ELR (cell line): ENCODE measurements around the gene PTOV1.

Source experiments
- DNase-seq: peaks from one replicate; pipeline ENCODE4 v3.0.0-alpha.2; 2015; ENCODE audit warnings: low read depth

The PTOV1 gene

DNA sequence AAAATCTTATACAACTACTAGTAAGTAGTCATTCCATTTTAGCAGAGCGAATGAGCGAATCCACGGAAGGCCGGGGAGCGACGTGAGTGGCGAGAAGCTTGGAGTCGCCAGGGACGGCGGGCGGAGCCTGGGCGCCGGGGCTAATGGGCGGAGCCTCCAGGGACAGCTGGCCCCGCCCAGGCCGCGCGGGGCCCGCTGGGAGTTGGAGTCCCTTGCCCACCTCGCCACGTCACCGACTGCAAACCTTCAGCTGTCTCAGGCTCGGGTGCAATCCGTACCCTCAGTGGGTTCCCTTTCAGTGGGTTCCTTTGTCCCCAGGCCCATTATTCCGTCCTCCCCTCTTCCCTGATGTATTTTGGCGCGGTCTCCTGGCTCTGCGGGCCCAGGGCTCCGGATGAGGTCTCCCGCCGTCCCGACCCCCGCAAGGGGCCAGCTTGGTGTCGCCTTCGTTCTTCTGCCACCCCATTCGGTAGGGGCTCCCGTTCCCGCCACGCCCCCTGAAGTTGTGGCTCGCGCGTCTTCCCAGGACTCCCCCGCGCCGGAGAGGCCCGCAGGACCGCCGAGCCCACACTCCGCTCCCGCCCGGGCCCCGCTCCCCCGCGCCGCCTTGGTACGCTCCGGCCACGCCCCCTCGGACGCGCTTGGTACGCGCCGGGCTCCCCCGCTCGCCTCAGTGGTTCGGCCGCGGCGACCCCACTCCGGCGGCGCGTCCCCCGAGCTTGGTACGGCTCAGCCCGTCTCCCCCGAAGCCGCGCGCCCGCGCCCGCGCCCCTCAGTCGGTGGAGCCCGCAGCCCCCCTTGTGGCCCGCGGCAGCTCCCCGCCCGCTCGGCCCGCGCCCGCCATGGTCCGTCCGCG is at the start of gene PTOV1:
Gene PTOV1 (plus strand): TSS at position 673 of the 856 bp plus-strand sequence.
- peak; percentile 92 for DNase-seq

DNA sequence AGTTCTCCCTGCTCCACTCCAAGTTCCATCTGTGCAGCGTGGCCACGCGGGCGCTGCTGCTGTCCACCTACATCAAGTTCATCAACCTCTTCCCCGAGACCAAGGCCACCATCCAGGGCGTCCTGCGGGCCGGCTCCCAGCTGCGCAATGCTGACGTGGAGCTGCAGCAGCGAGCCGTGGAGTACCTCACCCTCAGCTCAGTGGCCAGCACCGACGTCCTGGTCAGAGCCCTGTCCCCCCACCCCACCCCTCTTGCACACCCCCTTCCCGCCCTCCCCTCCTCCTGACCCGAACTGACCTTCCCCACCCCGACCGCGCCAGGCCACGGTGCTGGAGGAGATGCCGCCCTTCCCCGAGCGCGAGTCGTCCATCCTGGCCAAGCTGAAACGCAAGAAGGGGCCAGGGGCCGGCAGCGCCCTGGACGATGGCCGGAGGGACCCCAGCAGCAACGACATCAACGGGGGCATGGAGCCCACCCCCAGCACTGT is 49.5 kb upstream of the PTOV1 start:
- DNase-seq: no peak

DNA sequence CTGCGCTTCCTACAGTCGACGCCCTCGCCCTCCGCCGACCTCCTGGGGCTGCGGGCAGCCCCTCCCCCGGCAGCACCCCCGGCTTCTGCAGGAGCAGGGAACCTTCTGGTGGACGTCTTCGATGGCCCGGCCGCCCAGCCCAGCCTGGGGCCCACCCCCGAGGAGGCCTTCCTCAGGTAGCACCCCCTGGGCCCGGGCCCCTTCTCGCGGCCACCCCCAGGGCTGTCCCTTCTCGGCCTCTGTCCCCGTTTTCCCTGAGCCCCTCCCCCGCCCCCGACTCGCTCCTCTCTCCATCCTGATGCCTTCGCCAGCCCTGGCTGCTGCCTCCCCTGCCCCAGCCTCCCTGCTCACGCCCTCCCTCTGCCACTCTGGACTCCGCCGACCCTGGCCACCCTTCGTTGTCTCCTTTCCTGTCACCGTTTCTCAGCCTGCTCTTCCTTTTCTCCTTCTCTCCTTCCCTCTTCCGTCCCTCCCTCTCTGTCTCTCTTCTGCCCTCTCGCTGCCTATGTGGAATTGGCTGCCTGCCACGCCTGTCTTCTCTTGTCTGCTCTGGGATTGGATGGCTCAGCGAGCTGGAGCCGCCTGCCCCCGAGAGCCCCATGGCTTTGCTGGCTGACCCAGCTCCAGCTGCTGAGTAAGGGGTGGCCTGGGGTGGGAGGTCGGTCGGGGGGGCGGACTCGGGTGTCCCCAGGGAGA is 48.8 kb upstream of the PTOV1 start:
- peak; percentile 30 for DNase-seq

DNA sequence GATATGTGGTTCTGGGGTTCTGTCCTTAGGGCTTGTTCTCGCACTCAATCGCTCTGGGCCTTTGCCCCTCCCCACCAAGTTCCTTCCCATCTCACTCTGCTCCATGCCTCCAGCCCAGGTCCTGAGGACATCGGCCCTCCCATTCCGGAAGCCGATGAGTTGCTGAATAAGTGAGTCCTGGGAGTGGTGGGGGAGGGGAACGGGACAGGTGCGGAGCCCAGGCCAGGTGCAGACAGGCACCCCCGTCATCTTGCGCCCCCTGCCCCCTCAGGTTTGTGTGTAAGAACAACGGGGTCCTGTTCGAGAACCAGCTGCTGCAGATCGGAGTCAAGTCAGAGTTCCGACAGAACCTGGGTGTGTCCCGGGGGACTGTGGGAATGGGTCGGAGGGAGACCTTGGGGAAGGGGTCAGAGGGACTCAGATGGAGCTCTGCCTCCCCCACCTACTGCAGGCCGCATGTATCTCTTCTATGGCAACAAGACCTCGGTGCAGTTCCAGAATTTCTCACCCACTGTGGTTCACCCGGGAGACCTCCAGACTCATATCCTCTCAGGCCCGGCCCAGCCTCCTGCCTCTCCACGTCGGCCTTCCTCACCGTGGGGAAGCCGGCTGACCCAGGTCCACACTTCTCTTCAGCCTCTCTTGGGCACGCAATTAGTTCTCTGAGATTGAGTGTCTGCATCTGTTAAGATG is 48.0 kb upstream of the PTOV1 start:
- no peak for DNase-seq

DNA sequence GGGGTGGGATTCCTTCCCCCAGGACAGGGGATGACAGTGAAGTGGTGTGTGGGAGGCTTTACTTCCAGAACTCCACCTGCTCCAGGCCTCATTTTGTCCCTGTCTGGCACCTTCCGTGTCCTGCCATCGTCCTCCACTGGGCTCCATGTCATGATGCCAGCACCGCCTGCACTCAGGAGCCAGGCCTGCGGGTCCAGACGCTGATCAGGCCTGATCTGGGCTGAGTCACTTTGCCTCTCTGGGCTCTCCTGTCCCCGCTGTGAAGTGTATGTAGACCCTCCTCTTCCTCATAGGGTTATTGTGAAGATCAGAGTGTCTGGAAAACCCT is 47.5 kb upstream of the PTOV1 start:
- DNase-seq: no peak

DNA sequence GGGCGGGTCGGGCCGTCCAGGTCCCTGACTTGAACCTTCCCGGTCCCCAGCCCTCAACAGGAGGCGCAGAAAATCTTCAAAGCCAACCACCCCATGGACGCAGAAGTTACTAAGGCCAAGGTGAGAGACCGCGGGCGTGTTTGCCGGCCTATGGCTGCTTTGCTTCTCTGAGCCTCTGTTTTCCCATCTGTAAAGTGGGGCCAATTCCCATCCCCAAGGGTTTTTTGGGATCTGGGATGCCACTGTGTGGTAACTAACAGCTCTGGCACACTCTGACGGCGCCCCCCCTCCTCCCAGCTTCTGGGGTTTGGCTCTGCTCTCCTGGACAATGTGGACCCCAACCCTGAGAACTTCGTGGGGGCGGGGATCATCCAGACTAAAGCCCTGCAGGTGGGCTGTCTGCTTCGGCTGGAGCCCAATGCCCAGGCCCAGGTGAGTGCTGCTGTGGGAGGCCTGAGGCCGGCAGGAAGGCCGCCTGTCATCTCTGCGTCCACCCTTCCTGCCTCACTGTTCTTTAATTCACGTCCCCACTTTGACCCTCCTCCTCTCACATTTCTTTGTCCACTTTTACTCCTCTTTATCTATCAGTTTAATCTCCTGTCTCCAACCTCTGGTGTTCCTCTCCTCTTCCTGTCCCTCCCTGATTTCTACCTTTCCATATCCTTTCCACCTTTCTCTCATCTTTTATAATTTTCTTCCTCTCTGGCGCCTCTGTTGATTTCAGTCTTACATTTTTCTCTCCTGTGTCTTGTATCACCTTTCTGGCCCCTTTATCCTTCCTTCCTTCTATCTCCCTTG is 44.9 kb upstream of the PTOV1 start:
- DNase-seq: no peak

DNA sequence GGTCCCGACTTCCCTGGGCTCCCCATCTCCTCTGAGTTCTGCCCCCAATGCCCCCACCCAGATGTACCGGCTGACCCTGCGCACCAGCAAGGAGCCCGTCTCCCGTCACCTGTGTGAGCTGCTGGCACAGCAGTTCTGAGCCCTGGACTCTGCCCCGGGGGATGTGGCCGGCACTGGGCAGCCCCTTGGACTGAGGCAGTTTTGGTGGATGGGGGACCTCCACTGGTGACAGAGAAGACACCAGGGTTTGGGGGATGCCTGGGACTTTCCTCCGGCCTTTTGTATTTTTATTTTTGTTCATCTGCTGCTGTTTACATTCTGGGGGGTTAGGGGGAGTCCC is 44.4 kb upstream of the PTOV1 start:
- DNase-seq: no peak

DNA sequence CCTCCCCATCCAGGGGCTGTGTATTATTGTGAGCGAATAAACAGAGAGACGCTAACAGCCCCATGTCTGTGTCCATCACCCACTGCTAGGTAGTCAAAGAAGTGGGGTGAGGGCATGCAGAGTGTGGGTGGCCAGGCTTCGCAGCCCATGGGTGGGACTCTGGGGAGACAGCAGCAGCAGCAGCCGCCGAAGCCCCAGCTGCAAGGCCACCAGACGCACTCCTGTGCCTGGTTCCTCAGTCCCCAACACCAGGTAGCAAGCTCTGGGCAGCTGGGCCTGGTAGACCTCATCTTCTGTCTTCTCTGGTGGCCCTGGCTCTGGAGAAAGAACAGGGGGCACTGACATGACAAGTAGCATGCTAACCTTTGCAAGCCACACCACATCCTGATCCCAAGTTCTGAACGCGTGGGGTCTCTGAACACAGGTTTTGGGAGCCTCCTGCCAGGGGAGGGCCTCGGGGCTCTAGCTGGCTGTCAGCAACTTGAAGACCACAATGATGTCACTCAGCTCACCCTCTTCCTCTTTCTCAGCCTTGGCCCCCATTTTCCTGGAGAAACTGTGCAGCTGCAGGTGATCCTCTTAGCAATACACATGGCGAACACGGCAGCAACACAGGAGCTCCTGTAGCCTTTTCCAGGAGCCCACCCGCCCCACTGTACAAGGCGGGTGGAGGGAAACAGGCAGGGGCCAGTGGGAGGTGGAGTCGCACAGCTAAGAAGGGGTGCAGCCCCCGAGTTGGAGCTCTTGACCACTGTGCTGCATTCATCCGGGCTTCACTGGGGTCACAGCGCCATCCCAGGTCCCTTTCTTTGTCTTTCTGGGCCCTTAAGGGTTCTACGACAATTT is 43.7 kb upstream of the PTOV1 start:
- DNase-seq: no peak

DNA sequence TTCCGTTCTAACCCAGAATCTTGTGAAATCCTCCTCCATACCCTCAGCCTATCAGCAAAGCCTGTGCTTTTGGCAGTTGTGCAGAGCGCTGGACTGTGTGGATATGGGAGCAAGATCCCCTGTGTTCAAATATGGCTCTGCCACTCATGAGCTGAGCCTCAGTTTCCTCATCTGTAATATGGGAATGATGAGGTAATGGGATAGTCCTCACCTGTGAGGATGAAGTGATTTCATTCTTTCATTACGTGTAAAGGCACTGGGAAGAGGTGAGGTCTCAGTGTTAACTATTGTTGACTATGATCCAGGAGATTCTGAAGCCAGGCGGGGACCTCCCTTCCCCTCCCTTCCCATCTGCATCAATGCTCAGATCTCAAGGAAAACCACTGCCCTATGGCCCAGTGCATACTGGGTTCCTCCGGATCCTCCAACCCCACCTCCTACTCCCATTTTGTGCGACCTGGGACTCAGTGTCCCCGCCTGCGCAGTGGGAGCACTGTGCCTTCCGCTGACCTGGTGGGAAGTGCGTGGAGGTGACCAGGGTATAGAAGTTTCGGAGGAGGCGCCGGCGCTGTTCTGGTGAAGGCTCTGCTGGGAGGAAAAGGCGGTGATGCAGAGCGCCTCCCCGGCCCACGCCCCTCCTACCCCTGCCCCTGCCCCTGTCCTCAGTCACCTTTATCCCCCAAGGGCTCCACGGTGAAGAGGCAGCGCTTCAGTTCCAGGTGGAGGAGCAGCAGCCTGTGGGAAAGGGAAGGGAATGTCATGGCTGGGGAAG is 42.9 kb upstream of the PTOV1 start:
- no peak for DNase-seq

DNA sequence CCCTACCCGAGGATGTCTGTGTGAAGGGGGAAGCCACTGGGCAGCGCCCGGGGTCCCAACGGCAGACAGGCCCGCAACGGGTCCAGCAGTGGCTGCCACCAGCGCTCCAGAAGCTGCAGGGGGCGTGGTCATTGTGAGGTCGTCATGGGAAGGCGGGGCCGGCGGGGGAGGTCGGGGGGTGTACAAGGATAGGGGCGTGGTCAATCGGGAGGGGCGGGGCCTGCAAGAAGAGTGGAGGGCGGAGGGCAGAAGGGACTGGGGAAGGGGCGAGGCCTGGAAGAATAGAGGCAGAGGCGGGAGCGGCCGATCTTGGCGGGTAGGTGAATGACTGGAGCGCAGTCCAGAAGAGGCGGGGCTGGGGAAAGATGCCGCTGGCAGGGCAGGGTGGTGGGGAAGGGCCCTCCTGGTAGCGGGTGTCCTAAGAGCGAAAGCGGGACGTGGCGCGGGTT is 42.2 kb upstream of the PTOV1 start:
- DNase-seq: peak; percentile 86

DNA sequence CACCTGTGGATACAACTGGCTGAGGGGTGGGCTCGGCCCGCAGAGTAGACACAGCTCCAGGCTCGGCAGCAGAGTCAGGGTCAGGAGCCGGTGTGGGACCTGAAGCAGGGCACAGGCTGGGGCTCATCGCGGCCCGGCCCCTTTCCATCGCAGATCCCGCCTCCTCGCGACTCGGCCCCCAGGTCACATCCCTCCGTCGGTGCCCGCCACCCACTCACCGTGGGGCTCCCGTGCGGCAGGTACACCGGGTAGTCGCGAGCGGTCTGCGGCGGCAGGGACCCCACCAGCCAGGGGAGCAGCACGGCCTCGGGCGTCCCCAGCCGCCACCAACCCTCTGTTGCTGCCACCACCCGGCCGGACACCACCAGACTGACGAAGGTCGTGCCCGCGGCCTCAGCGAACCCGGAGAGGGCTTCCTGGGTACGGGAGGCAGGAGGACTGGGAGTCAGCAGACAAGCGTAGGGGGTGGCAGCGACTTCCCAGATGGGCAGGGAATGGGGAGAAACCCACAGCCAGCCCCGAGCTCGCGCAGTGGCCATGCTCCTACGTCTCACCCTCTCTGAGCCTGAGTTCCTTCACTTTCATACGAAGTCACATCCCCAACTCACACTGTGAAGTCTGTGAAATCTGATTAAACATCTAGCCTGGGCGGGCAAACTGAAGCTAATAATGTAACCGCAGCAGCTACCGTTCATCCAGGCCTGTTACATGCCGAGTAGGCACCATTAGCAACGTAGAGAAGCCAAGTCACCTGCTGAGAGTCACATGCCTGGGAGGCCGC is 41.6 kb upstream of the PTOV1 start:
- DNase-seq: peak; percentile 37

DNA sequence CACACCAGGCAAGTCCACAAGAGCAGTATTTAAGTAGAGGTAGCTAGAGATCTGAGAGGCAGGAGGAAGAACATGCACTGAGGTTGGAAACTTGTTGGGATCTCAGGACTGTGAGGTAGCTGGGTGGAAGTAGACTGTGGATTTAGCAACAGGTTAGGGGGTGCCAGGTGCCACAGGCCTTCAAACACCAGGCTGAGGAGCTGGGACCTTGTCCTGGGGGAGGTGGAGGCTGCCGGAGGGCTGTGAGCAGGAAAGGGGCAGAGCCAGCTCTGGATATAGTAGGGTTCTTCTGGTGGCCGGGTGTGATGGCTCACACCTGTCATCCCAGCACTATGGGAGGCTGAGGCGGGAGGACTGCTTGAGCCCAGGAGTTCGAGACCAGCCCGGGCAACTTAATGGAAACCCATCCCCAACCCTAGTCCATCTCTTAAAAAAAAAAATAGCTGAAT is 41.0 kb upstream of the PTOV1 start:
- DNase-seq: no peak

DNA sequence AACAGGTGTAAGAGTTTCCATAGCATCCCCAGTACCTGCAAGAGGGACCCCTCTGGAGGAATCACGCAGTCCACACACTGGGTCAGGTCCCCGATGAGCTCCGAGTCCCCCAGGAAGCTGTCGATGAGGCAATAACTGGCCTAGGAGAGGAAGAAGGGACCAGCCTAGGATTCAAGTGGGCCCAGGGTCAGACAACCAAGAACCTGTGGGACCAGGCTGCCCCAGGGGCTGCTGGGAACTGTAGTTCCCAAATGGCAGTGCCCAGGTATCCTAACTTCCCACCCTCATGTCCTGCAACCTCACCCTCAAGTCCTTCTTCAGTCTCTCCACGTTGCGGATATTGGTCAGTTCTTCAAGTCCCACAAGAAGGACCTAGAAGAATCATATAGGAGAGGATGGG is 39.6 kb upstream of the PTOV1 start:
- no peak for DNase-seq

DNA sequence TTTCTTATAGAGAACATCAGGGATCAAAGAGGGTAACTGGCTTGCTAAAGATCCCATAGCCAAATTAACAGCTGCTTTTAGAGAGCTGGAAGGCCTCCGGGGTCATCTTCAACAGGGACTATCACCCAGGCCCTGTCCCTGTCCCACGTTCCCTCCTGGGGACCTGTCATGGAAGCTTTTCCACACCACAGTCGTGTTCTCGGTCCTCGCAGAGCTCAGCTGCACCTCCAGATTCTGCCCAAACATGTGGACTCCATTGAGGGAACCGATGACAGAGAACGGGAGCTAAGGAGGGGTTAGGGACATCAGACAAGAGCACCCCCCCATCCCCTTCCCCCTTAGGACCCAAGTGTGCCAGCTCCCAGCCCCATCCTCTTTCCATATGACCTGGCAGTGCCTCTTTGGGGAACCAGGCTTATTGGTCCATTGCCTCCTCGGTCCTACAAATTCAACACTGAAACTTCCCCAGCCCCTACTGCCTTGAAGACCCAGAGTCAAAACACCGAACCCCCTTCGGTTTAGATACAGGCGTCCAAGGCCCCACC is 38.4 kb upstream of the PTOV1 start:
- DNase-seq: no peak

DNA sequence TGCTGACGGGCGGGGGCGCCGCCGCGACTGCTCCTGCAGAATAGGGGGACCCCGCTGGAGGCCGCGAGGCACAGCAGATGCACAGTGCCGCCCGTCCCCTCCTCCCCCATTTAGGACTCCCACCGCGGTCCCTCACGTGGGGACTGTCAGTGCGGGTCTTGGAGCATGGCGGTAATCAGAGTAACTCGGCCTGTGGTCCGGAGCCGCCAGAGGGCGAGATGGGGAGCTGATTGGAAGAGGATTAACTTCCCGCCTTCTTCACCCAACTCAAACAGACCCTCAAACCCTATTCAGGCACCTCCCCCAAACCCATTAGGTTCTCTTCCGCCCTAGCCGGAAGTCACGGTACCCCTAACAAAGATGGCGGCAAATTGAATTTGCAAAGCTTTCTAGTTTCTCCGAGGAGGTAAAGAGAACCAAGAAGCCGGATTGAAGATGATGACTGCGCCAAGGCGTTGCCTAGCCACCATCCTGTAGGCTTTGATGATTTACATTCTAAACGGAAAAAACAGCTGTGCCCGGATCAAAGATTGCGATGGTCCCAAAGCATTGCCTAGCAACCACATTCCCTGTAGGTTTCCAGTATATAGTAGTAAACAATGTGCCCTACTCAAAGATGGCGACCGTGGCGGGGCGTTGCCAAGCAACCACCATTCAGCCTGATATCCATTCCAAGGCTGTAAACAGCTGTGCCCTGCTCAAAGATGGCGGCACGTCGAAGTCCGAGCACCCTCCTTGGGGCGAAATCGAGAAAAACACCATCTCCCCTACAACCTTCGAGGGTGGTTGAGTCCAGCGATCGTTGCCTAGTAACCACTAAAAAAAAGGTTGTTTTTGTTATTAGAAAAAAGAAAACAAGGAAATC is 37.7 kb upstream of the PTOV1 start, which contains the start of gene FUZ:
Gene FUZ (minus strand): TSS at position 296 of the 865 bp plus-strand sequence. CDS start 186 bp downstream, at position 110.
- peak; percentile 98 for DNase-seq

DNA sequence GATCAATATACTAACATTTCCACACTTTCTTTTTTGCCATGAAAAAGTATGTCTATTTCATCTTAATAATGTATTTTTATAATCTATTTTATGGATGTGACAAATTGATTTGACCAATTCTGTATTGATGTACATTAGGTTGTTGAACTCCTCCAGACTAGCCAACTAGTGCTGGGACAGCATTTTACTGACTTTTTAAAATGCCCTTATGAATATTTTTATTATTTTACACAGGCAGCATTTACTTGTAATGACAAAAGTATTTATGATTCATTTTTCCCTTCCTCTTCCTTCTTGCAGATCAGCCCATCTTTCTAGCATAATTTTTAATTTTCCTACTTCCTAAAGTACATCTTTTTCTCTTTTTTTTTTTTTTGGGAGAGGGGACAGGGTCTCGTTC is 36.9 kb upstream of the PTOV1 start:
- no peak for DNase-seq

DNA sequence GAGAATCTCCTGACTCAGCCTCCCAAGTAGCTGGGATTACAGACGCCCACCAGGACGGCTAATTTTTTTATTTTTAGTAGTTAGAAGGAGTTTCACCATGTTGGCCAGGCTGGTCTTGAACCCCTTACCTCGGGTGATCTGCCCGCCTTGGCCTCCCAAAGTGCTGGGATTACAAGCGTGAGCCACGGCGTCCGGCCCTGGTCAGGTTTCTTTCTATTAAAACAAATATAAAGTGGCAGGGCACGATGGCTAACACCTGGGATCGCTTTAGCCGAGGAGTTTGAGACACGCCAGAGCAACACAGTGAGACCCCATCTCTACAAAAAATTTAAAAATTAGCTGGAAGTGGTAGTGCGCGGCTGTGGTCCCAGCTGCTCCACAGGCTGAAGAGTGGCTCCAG is 34.4 kb upstream of the PTOV1 start:
- DNase-seq: no peak
